Islet of Langerhans (tissue), 1 donor: ENCODE data around the gene GTPBP3.
"Not testable (repeated sequence)": the region's sequence is repeated elsewhere in the genome, so short reads cannot be mapped to it uniquely, and the experiment has no call there.

Source experiments
- FAIRE-seq: peaks from one replicate; lab custom pipeline; 2011; peaks lifted over from hg19 to GRCh38; lab: Jason Lieb, UNC

Gene GTPBP3

DNA sequence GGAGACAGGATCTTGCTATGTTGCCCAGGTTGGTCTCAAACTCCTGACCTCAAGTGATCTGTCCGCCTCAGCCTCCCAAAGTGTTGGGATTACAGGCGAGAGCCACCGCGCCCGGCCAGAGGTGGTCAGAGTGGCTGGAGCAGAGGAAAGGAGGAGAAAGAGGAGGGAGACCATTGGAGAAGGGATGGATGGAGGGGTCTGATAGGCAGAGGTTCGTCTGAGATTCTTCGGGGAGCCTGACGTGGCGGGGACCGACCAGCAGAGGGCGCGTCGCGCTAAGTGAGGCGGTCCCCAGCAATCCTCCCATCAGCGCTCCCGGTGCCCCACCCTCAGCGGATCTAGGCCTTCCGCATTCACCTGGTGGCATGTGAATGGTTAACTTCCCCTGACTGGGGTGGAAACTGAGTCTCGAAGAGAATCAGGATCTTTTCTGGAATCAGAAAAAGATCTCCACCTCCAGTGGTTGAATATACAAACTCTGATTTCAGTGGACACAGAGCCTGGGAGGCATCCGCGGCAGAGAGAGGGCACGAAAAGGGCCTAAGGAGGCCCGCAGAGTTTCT is 8.8 kb downstream of the GTPBP3 start:
- no peak for FAIRE-seq

DNA sequence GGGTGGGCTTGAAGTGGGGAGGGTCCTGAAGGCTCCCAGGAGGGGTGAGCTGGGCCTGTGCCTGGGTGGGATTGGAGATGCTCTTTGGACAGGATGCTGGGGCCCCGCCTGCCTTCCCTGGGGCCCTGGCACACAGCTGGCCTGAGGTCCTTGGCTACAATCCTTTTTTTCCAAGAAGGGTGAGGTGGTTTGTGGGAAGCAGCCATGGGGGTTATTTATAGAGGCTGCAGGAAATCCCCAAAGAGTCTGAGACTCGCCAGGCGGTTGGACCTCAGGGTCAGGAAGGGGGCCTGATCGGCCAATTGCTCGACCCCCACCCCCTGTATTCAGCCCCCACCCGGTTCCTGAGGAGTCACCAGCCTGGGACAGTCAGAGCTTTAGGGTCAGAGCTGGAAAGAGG is 10.0 kb downstream of the GTPBP3 start:
- no peak for FAIRE-seq

DNA sequence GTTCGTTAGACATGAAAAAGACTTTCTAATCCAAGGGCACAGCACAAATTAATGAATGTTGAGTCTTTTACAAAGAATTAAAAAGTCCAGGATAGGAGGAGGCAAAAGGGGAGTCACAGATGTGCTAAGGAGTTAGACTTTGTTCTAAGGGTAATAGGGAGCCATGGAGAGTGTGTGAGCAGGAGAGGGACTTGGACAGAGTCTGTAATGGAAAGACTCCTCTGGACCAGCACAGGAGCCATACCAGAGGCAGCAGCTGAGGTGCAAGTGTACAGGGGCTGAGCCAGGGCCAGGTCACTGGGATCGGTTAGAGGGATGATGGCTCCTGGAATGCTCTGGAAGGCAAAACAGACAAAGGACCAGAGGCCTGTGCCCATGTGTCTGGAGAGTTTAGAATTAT is 10.5 kb downstream of the GTPBP3 start:
- FAIRE-seq = no peak

DNA sequence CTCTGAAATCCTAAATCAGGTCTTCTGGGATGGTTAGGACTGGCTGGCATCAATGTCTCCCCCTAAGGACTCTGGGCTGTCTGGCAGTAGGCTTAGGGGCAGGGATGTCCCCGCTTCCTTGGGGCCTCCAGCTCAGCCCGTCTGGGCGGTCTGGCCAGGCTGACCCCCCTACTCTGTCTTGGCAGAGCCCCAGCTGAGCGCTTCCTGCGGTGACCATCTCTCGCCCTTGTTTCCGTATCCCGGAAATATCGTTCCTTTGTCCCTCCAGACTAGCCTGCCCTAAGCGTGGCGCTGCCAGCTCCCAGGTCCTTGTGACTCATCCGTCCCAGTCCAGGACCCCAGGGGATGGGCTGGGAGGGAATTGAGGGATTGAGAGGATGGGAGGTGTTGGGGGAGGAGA is 11.3 kb downstream of the GTPBP3 start:
- no peak for FAIRE-seq

DNA sequence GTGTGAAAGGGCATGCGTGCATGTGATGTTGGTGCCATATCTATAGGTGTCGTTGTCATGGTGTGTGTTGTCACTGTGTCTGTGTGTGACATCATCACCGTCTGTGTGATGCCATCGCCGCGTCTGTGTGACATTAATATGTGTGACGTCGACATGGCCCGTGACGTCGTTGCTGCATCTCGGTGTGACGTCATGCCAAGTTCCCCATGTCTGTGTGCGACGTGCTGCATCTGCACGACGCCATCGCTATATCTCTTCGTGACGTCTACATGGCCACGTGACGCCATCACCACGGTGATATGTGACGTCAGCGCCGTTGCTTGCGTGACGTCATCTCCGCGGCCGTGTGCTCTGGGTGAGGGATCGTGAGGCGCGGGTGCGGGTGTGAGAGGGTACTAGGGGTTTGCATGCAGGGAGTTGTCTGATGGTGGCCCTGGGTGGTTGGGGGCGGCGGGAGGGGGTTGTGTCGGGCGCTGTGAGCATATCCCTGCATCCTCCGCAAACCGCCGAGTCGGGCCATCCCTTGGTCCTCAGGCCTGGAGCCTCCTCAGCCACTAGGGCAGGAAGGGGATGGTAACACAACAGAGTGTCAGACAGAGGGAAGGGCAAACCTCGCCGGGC is 14.6 kb downstream of the GTPBP3 start:
- FAIRE-seq = no peak

DNA sequence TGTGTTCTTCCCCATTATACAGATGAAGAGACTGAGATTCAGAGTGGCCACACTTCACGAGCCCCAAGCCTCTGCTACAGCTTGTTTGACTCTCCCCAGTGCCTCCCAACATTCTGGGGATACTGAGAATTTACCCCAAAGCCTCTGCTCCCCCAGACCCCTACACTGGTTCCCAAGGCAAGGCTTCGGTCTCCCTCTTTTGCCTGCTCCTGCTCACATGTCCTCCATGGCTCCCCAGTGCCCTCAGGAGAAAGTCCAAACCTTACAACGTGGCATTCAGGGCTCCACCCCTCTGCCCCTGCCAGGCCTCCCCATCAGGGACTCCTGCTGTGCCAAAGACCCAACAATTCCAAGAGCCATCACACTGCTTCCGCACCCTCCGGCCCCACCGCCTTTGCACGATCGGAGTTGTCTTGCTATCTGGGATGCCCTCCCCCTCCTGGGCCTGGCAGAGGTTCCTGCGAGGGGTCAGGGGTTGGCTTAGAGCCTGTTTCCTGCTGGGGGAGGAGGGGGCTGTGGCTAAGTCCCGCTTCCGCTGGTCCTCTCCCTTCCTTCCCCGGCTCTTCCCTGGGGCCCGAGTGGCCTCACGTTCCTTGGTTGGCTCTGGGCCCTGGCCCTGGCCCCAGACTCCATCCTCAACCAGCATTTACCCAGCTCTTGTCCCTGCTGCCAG is 15.4 kb downstream of the GTPBP3 start:
- FAIRE-seq = no peak

DNA sequence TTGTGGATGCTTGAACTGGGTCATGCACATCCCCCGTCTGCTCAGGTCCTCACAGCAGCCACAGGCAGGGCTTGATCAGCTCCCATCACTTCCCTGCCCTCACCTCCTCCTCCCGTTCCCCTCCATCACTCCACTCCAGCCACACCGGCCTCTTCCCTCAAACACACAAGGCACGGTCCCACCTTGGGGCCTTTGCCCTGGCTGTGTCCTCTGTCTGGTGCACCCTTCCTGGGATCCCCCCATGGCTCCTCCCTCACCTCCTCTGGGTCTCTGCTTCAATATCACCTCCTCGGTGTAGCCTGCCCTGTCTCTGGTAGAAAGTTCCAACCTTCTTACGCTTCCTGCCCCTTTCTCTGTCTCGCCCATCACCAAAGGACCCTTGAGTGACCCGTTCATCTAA is 16.0 kb downstream of the GTPBP3 start:
- no peak for FAIRE-seq

DNA sequence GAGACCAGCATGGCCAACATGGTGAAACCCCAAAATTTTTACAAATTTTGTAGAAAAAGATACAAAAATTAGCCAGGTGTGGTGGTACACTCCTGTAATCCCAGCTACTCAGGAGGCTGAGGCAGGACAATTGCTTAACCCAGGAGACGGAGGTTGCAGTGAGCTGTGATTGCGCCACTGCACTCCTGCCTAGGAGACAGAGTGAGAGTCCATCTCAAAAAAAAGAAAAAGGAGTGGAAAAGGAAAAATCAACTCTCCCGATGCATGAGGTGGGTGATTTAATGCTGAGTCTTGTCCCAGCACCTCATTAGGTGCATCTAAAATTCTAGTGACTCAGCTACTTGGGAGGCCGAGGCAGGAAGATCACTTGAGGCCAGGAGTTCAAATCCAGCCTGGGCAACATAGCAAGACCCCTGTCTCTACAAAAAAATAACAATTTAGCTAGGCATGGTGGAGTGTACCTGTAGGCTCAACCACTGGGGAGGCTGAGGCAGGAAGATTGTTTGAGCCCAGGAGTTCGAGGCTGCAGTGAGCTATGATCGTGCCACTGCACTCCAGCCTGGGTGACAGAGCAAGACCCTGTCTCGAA is 19.8 kb downstream of the GTPBP3 start:
- no peak for FAIRE-seq

DNA sequence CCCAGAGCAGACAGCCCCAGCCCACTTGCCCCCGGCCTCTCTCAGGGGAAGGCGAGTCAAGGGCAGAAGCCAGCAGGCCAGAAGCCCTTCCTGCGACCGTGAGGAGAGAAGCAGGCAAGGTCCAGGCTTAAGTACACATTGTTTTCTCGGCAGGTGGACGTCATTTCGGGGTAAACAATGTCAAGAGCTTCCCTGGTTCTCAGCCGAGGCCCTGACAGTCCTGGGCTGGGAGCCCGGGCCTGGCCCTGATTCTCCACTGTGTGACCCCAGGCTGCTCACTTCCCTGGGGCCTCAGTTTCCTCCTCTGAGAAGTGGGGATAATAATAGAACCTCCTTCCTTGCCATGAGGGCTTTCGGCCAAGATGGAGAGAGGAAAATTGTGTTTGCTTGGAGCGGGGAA is 20.4 kb downstream of the GTPBP3 start:
- no peak for FAIRE-seq

DNA sequence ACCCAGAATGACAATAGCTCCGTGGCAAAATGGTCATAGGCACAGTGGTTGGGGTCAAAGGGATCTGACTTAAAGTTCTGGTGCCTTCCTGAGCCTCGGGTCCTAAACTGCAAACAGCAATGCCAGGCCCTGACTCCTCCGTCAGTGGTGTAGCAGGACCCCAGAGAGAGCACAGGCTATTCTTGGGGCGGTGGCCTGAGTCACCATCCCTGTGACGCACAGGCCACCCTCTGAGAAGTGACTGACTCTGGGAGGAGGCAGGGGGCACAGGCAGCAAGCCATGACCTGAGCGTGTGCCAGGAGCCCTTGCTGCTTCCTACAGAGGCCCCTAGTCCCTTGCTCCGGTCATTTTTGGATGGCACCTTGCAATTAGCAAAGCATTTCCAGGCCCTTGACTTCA is 21.0 kb downstream of the GTPBP3 start:
- no peak for FAIRE-seq

DNA sequence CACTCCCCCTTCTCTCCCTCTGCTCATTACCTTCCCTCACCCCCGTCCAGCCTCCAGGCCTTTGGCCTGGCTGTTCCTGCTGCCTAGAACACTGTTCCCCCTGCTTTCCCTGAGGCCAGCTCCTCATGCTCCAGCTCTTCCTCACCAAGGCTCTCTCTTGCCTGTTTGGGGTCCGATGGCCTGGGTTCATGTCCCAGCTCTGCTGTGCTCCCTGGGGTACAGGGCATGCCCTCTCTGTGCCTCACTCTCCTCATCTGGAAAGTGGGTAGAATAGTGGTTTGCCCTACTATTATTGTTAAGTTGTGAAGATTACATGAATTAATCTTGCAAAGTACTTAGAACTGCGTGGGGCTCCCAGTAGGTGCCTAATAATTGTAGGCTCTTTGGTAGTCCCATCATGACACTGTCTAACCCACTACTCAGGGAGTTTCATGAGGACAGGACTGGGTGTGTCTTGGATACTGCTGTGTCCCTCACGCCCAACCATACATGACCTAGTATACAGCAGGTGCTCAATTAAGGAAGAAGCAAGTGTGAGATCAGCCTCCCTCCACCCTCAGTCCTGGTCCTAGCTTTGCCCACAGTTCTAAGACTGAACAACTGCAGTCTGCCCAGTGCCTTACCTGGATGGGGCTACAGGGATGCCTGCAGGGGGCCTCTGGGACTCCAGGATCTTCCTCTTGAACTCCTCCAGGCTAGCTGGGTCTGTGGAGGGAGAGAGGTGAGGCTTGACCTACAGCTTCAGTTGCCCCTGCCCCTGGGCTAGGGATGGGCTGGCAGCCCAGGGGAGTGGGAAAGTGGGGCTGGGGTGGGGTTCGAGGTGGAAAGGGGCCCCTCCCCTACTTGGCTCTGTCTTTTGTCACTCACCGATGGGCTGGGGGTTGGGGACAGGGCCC is 22.8 kb downstream of the GTPBP3 start:
- no peak for FAIRE-seq

DNA sequence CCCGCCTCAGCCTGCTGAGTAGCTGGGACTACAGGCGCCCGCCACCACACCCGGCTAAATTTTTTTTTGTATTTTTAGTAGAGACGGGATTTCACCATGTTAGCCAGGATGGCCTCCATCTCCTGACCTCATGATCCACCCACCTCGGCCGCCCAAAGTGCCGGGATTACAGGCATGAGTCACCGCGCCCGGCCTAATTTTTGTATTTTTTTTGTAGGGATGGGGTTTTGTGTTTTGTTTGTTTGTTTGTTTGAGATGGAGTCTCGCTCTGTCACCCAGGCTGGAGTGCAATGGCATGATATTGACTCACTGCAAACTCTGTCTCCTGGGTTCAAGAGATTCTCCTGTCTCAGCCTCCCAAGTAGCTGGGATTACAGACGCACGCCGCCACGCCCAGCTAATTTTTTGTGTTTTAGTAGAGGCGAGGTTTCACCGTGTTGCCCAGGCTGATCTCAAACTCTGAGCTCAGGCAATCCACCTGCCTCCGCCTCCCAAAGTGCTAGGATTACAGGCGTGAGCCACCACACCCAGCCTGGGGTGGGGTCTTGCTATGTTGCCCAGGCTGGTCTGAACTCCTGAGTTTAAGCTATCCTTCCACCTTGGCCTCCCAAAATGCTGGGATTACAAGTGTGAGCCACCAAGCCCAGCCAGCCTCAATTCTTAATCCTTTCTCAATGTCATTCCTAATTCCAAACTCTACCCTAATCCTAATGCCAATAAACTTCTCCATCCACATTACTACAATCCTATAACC is 26.7 kb downstream of the GTPBP3 start:
- FAIRE-seq = not testable (repeated sequence)

DNA sequence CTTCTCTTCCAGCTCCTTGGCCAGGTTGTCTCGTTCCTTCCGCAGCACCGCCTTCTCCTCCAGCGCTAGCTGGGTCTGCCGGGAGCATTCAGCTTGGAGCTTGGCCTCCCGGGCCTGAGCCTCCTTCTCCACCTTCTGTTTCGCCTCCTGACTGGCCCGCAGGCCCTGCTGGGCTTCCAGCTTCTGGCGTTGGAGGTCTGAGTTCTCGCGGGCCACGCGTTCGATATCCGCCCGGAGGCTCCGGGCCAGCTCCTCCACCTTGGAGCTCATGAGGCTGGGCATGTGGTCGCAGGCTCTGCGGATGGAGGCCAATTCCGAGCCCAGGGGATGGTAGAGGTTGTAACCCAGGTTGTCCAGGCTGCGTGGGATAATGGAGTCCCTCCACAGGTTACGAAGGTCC is 28.0 kb downstream of the GTPBP3 start:
- FAIRE-seq = no peak

DNA sequence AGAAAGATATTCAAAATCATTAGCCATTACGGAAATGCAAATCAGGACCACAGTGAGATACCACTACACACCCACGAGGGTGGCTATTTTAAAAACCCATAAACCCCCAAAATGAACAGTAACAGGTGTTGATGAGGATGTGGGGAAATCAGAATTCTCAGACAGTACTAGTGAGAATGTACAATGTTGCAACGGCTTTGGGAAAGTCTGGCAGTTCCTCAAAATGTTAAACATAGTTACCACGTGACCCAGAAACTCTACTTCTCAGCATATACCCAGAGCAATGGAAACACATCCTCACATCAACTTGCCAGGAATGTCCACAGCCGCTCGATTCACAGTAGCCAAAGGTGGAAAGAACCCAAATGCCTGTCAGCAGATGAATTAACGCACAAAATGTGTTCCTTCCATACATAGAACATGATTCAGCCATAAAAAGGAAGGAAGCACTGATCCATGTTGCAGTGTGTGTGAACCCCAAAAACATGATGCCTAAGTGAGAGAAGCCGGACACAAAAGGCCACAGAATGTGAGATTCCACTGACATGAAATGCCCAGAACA is 32.8 kb downstream of the GTPBP3 start:
- no peak for FAIRE-seq

DNA sequence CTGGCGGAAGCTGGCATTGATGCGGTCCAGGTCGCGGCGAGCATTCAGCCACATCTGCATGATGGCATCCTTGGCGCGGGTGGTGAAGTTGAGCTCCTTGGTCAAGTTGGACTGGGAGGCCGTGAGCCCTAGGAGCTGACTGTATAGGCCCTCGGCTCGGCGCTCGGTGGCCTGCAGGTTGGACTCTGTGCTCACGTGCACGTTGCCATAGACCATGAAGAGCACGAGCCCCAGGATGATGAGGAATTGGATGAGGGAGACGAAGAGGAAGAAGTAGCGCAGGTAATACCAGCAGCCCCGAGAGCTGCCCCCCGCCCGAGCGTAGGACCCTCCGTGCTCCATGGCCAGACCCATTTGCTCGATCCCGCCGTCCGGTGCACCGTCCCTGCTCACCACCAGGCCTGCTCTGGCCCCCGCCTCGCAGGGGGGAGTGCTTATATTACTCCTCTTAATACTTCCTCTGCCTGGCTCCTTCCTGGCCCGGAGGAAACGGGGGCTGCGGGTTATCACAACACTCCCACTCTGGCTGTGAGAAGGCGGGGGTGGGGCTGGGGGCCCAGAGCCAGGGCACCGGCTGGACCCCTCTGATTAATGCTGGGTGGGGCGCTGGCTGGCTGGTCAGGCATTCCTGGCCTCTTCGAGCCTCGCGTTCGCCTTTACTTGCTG is 39.7 kb downstream of the GTPBP3 start, which contains the start of gene PLVAP:
PLVAP (minus strand) TSS at position 408 of the 666 bp plus-strand sequence; CDS start at position 354, 54 bp downstream.
- FAIRE-seq = no peak

DNA sequence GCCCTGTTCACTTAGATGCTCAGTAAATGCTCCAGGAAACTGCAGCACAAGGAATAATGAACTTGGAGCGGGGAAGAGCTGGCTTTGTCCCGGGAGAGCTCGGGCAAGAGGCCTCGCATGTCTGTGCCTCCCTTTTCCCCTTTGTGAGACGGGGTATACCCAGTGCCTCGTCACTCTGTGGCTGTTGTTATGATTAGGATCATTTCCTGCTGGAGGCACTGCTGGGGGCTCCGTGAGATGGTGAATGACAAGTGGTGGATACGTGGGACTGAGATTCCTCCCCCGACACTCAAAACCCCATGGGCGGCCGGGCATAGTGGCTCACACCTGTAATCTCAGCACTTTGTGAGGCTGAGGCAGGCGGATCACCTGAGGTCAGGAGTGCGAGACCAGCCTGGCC is 40.9 kb downstream of the GTPBP3 start:
- no peak for FAIRE-seq

DNA sequence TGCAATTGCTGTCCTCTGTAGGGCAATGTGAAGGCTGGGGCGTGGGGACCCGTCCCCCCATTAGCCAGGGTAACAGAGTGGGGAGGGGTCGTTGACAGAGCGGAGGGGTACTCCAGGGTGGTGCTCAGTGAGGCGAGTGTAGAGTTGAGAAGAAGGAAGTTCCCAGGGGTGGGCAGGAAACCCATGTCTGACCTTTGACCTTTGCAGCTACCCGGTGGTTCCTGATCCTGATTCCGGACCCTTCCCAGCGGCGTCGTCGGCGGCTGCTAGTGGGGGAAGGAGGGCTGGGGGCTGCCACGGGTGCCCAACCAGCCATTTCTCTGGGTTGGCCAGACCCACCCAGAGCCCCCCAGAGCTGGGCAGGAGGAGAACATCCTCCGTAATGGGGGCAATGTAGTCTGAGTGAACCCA is 41.9 kb downstream of the GTPBP3 start:
- no peak for FAIRE-seq

DNA sequence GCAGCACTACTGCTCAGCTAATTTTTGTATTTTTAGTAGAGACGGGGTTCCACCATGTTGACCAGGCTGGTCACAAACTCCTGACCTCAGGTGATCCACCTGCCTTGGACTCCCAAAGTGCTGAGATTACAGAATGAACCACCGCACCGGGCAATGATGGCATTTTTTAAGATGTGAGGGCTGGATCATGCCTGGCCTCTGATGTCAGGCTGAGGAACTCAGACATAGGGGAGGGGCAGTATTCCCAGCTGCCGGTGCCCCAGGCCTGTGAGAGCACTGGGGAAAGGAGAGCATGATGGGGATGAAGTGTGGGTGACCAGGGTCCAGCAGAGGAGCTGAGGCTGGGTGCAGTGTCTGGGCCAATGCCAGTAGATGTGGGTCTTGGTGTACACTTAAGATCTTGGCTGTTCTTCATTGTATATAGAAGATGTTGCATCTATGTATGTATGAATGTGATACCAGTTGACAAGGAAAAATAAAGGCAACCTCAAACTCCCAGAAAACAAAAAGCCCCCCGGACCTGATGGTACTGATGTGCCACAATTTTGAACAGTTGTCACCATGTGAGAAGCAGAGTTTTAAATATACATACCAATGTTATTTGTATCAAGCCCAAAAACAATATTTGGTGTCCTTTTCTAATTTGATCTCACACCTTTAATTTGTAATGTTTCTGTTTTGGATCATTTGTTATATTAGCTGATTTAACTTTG is 43.2 kb downstream of the GTPBP3 start:
- FAIRE-seq = no peak

DNA sequence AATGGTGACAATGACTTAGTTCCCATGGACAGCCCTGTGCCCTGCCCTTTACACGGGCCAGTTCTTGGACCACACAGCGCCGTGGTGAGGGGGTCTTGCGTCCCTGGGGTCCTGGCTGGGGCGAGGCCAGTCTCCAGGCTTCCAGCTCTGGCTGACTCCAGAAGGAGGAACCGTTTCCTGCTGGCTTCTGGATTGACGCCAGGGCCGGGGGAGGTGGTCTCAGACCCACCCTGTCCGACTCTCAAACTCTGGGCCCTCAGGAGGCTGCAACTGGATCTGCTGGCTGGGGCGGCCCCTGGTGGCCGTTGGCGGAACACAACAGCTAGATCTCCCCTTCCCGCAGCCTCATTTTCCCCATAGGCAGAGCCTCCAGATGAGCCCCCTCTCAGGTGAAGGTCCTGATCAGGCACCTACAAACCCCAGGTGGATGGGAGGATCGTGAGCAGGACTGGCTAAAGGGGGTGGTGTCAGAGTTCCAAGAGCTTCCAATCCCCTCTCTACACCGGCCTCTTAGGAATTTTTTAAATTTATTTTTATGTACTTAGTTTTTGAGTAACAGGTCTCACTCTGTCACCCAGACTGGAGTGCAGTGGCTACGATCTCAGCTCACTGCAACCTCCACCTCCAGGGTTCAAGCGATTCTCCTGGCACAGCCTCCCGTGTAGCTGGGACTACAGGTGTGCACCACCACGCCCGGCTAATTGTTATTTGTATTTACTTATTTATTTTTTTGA is 48.7 kb downstream of the GTPBP3 start:
- FAIRE-seq = no peak
